PC-9 (cell line): ENCODE results near the gene SLC22A23. TPM values are rescaled to one million over a fixed set of nuclear protein-coding genes. Genes with fewer than 3 reads are reported as not detected.

Experiments
- BruUV-seq: library from RNA; stranded (reverse); fragments of 400-500 nt; replicated peaks from 2 replicates; lab custom pipeline; 2021; lab: Mats Ljungman, UMichigan
- CTCF ChIA-PET: fragments of 300-600 bp; sonication (Branson Sonifier 250); formaldehyde crosslinking; loops from one replicate; lab custom pipeline; 2022; ENCODE audit warnings: antibody characterized with exemption; lab: Charles Lee
- POLR2A ChIA-PET: fragments of 300-600 bp; sonication (Branson Sonifier 250); formaldehyde crosslinking; loops from one replicate; lab custom pipeline; 2022; ENCODE audit warnings: antibody characterized with exemption; ENCODE audit not compliant: unreplicated experiment; lab: Charles Lee
- DNase-seq, 2 experiments: peaks; one replicate each; pipeline versions ENCODE4 v3.0.0 to v3.0.0-alpha.2; 2015 to 2022; ENCODE audit warnings: mixed read lengths in 1 of 2
- H2AFZ ChIP-seq: fragments of 200-600 bp; sonication (generic); 2 replicates; pipeline ENCODE4 v1.8.1; 2017; ENCODE audit warnings: antibody characterized with exemption
- H3F3A ChIP-seq: fragments of 200-600 bp; sonication (generic); 2 replicates; pipeline ENCODE4 v1.8.1; 2017; ENCODE audit warnings: antibody characterized with exemption, mild to moderate bottlenecking, low read depth; ENCODE audit not compliant: insufficient read depth
- H3K27ac ChIP-seq: fragments of 200-600 bp; sonication (generic); 2 replicates; pipeline ENCODE4 v1.6.1; 2016; ENCODE audit warnings: mixed run types
- H3K27me3 ChIP-seq: fragments of 200-600 bp; sonication (generic); 2 replicates; pipeline ENCODE4 v1.6.1; 2016; ENCODE audit warnings: low read depth, mixed run types; ENCODE audit not compliant: insufficient read depth
- H3K36me3 ChIP-seq: fragments of 200-600 bp; sonication (generic); 2 replicates; pipeline ENCODE4 v1.6.1; 2016; ENCODE audit warnings: low read depth, mixed run types
- H3K4me1 ChIP-seq: fragments of 200-600 bp; sonication (generic); replicated peaks from 2 replicates; pipeline ENCODE4 v1.6.1; 2016; ENCODE audit warnings: mixed run types; ENCODE audit not compliant: insufficient read depth
- H3K4me2 ChIP-seq: fragments of 200-600 bp; sonication (generic); 2 replicates; pipeline ENCODE4 v1.6.1; 2017; ENCODE audit warnings: mixed run types
- H3K4me3 ChIP-seq: fragments of 200-600 bp; sonication (generic); 2 replicates; pipeline ENCODE4 v1.6.1; 2016; ENCODE audit warnings: mixed run types
- H3K79me2 ChIP-seq: fragments of 200-600 bp; sonication (generic); 2 replicates; pipeline ENCODE4 v1.6.1; 2017; ENCODE audit warnings: low read depth, mixed run types
- H3K9me2 ChIP-seq: fragments of 200-600 bp; sonication (generic); 2 replicates; pipeline ENCODE4 v1.8.1; 2017; ENCODE audit warnings: mild to moderate bottlenecking; ENCODE audit not compliant: insufficient read depth
- H3K9me3 ChIP-seq: fragments of 200-600 bp; sonication (generic); 2 replicates; pipeline ENCODE4 v1.8.1; 2016; ENCODE audit warnings: low read depth; ENCODE audit not compliant: insufficient read depth
- H4K20me1 ChIP-seq: fragments of 200-600 bp; sonication (generic); 2 replicates; pipeline ENCODE4 v1.8.1; 2017; ENCODE audit not compliant: insufficient read depth
- EZH2 ChIP-seq: fragments of 200-600 bp; sonication (generic); IDR thresholded peaks from 2 replicates; pipeline ENCODE4 v1.8.0; 2017; ENCODE audit warnings: antibody characterized with exemption, low read depth
- intact Hi-C: fragments of 100-400 bp; cut with micrococcal nuclease; formaldehyde crosslinking; loops from one replicate; pipeline ENCODE4 v1.10.0; 2022; ENCODE audit not compliant: unreplicated experiment
- total RNA-seq: library from RNA; stranded (reverse); gene quantifications from 2 replicates; pipeline ENCODE4 v1.2.3, GENCODE V29; 2021
- TF ChIP-seq, protein P1 (sequence below): fragments of 200-600 bp; sonication (generic); conservative IDR thresholded peaks from 2 replicates; pipeline ENCODE4 v1.6.1; 2017; ENCODE audit warnings: mixed run types, antibody characterized with exemption, mild to moderate bottlenecking, moderate library complexity

Gene SLC22A23
- total RNA-seq, 1 experiment from 2014 or later: 13.5 TPM

GRCh38 chr6:3316818-3317217, 140.0 kb downstream of the SLC22A23 start:
- H3K9me3 ChIP-seq: no peaks in the 10 kb centered on the region
- no peak overlapping the region for H3K4me2 ChIP-seq
- H3K36me3 ChIP-seq: no peaks in the 10 kb centered on the region
- H3K4me1 ChIP-seq: no peaks in the 10 kb centered on the region
- DNase-seq: no peak
- no peak overlapping the region for H3K4me3 ChIP-seq
- no TSS peak for BruUV-seq
- ChIA-PET CTCF (no interaction called here), POLR2A (no interaction called here)
- no peaks in the 10 kb centered on the region for H3K79me2 ChIP-seq
- H3K27me3 ChIP-seq: no peaks in the 10 kb centered on the region
- H3K9me2 ChIP-seq: no peaks in the 10 kb centered on the region
- H2AFZ ChIP-seq: no peak overlapping the region
- intact Hi-C loops: no loop called here
- H4K20me1 ChIP-seq: no peaks in the 10 kb centered on the region
- no peak for TF ChIP-seq EZH2
- TF ChIP-seq, protein P1, sequence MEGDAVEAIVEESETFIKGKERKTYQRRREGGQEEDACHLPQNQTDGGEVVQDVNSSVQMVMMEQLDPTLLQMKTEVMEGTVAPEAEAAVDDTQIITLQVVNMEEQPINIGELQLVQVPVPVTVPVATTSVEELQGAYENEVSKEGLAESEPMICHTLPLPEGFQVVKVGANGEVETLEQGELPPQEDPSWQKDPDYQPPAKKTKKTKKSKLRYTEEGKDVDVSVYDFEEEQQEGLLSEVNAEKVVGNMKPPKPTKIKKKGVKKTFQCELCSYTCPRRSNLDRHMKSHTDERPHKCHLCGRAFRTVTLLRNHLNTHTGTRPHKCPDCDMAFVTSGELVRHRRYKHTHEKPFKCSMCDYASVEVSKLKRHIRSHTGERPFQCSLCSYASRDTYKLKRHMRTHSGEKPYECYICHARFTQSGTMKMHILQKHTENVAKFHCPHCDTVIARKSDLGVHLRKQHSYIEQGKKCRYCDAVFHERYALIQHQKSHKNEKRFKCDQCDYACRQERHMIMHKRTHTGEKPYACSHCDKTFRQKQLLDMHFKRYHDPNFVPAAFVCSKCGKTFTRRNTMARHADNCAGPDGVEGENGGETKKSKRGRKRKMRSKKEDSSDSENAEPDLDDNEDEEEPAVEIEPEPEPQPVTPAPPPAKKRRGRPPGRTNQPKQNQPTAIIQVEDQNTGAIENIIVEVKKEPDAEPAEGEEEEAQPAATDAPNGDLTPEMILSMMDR: no peak
- no peaks in the 10 kb centered on the region for H3F3A ChIP-seq
- H3K27ac ChIP-seq: no peak overlapping the region

- Histone ChIP-seq H3F3A (no peaks in the 10 kb centered on the region), H3K4me3 (no peak overlapping the region), H3K4me1 (no peaks in the 10 kb centered on the region), H3K36me3 (no peaks in the 10 kb centered on the region), H4K20me1 (no peaks in the 10 kb centered on the region), H3K27me3 (no peaks in the 10 kb centered on the region), H3K9me2 (no peaks in the 10 kb centered on the region), H3K27ac (no peak overlapping the region), H3K9me3 (no peaks in the 10 kb centered on the region), H2AFZ (no peak overlapping the region), H3K4me2 (no peak overlapping the region), H3K79me2 (no peaks in the 10 kb centered on the region)
- DNase-seq: no peak
- TF ChIP-seq EZH2: no peak
- TF ChIP-seq, protein P1: no peak
- POLR2A ChIA-PET: no interaction called here
- no TSS peak for BruUV-seq
- intact Hi-C loops: no loop called here
- CTCF ChIA-PET: no interaction called here
These were observed 140.5 kb downstream of the SLC22A23 start for GRCh38 chr6:3316331-3316730.

DNA sequence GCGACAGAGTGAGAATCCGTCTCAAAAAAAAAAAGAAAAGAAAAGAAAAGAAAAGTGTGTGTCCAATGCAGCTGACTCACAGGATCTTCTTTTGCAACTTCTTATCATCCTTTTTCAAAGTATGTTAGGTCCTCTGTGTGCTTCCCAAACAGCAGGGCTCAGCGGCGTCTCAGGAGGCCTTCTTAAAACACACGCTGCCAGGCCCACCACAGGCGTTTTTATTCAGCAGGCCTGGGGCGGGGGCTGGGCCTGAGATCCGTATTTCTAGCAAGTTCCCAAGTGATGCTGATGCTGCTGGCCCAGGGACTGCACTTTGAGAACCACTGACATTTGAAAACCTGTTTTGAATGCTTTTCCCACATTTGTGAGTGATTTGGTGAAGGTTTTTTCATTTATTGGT, 141.0 kb downstream of the SLC22A23 start:
- DNase-seq: no peak
- CTCF ChIA-PET: no interaction called here
- Histone ChIP-seq H3F3A (no peaks in the 10 kb centered on the region), H3K9me3 (no peaks in the 10 kb centered on the region), H3K4me3 (no peak overlapping the region), H4K20me1 (no peaks in the 10 kb centered on the region), H3K4me1 (no peaks in the 10 kb centered on the region), H2AFZ (no peak overlapping the region), H3K27me3 (no peaks in the 10 kb centered on the region), H3K79me2 (no peaks in the 10 kb centered on the region), H3K9me2 (no peaks in the 10 kb centered on the region), H3K36me3 (no peaks in the 10 kb centered on the region), H3K4me2 (no peak overlapping the region), H3K27ac (no peak overlapping the region)
- intact Hi-C loops: no loop called here
- TF ChIP-seq EZH2: no peak
- TF ChIP-seq, protein P1: no peak
- BruUV-seq: no TSS peak
- POLR2A ChIA-PET: no interaction called here
